ENCODE data around the gene CACNG4. TPM values are rescaled to one million over a fixed set of nuclear protein-coding genes. Genes with fewer than 3 reads are reported as not detected.

The CACNG4 gene
- total RNA-seq: not detected
- 0 reads per million in 2 donors for total RNA-seq

GRCh38 chr17:66963909-66964771 is at the start of gene CACNG4:
Gene CACNG4 (plus strand): TSS chr17:66964707. CDS start chr17:66964912, 205 bp downstream.
- Mint-ChIP-seq H3K27ac (no peak within 1 kb of the TSS), H3K36me3 (ENCODE audit: low read depth) (peaks cover 9% of the 10 kb centered on the region), H3K4me1 (peaks cover 8% of the 10 kb centered on the region), H3K27me3 (peaks cover 72% of the 10 kb centered on the region), H3K4me3 (peak within 1 kb of the TSS; percentile 85)
- ATAC-seq (no peak), DNase-seq (no peak)
- H3K9me3 ChIP-seq (ENCODE audit: control insufficient read depth, low read length, poor library complexity, severe bottlenecking): no peaks in the 10 kb centered on the region

GRCh38 chr17:66915204-66915611 is 49.3 kb upstream of the CACNG4 start:
- no peak for ATAC-seq
- H3K27ac Mint-ChIP-seq: no peak overlapping the region
- no peak overlapping the region for H3K4me3 Mint-ChIP-seq

GRCh38 chr17:66915792-66916191 is 48.7 kb upstream of the CACNG4 start:
- ATAC-seq (no peak), DNase-seq (no peak)
- Mint-ChIP-seq H3K27me3 (peaks cover 61% of the 10 kb centered on the region), H3K4me3 (no peak overlapping the region), H3K4me1 (peaks cover 6% of the 10 kb centered on the region), H3K27ac (no peak overlapping the region), H3K36me3 (ENCODE audit: low read depth) (peaks cover 7% of the 10 kb centered on the region)
- no peaks in the 10 kb centered on the region for H3K9me3 ChIP-seq (ENCODE audit: control insufficient read depth, low read length, poor library complexity, severe bottlenecking)

More at GRCh38 chr17:66915204-66915611, 49.3 kb upstream of the CACNG4 start:
- H3K9me3 ChIP-seq (ENCODE audit: control insufficient read depth, low read length, poor library complexity, severe bottlenecking): no peaks in the 10 kb centered on the region
- Mint-ChIP-seq H3K4me1 (peaks cover 3% of the 10 kb centered on the region), H3K27me3 (peaks cover 56% of the 10 kb centered on the region), H3K36me3 (ENCODE audit: low read depth) (peaks cover 7% of the 10 kb centered on the region)
- DNase-seq: no peak

GRCh38 chr17:66916946-66917345 is 47.6 kb upstream of the CACNG4 start:
- Mint-ChIP-seq H3K36me3 (ENCODE audit: low read depth) (peaks cover 7% of the 10 kb centered on the region), H3K4me3 (no peak overlapping the region), H3K27me3 (peaks cover 59% of the 10 kb centered on the region), H3K4me1 (peaks cover 6% of the 10 kb centered on the region), H3K27ac (no peak overlapping the region)
- no peak for ATAC-seq
- no peaks in the 10 kb centered on the region for H3K9me3 ChIP-seq (ENCODE audit: control insufficient read depth, low read length, poor library complexity, severe bottlenecking)
- no peak for DNase-seq

GRCh38 chr17:66918896-66919295 is 45.6 kb upstream of the CACNG4 start:
- DNase-seq (no peak), ATAC-seq (no peak)
- Mint-ChIP-seq H3K4me3 (no peak overlapping the region), H3K27me3 (peaks cover 53% of the 10 kb centered on the region), H3K36me3 (ENCODE audit: low read depth) (peaks cover 4% of the 10 kb centered on the region), H3K27ac (no peak overlapping the region), H3K4me1 (peaks cover 6% of the 10 kb centered on the region)
- H3K9me3 ChIP-seq (ENCODE audit: control insufficient read depth, low read length, poor library complexity, severe bottlenecking): no peaks in the 10 kb centered on the region

- H3K9me3 ChIP-seq (ENCODE audit: control insufficient read depth, low read length, poor library complexity, severe bottlenecking): no peaks in the 10 kb centered on the region
- Mint-ChIP-seq H3K4me1 (peaks cover 6% of the 10 kb centered on the region), H3K27me3 (peaks cover 46% of the 10 kb centered on the region), H3K36me3 (ENCODE audit: low read depth) (peaks cover 4% of the 10 kb centered on the region), H3K27ac (no peak overlapping the region), H3K4me3 (no peak overlapping the region)
- DNase-seq (no peak), ATAC-seq (no peak)
These were observed 44.1 kb upstream of the CACNG4 start for GRCh38 chr17:66920435-66920834.

GRCh38 chr17:66920950-66921349 is 43.6 kb upstream of the CACNG4 start:
- H3K4me1 Mint-ChIP-seq: peaks cover 4% of the 10 kb centered on the region
- H3K27ac Mint-ChIP-seq: no peak overlapping the region
- DNase-seq: no peak
- no peaks in the 10 kb centered on the region for H3K36me3 Mint-ChIP-seq (ENCODE audit: low read depth)
- ATAC-seq: no peak
- peaks cover 45% of the 10 kb centered on the region for H3K27me3 Mint-ChIP-seq
- H3K9me3 ChIP-seq (ENCODE audit: control insufficient read depth, low read length, poor library complexity, severe bottlenecking): no peaks in the 10 kb centered on the region
- no peak overlapping the region for H3K4me3 Mint-ChIP-seq

GRCh38 chr17:66923886-66924285 is 40.6 kb upstream of the CACNG4 start:
- peaks cover 4% of the 10 kb centered on the region for H3K4me1 Mint-ChIP-seq

GRCh38 chr17:66925811-66926500 is 38.6 kb upstream of the CACNG4 start:
- Mint-ChIP-seq H3K4me3 (no peak overlapping the region), H3K27me3 (peaks cover 65% of the 10 kb centered on the region), H3K36me3 (ENCODE audit: low read depth) (no peaks in the 10 kb centered on the region), H3K27ac (no peak overlapping the region), H3K4me1 (no peaks in the 10 kb centered on the region)
- DNase-seq (no peak), ATAC-seq (no peak)
- H3K9me3 ChIP-seq (ENCODE audit: control insufficient read depth, low read length, poor library complexity, severe bottlenecking): no peaks in the 10 kb centered on the region

More at GRCh38 chr17:66923886-66924285, 40.6 kb upstream of the CACNG4 start:
- ATAC-seq (no peak), DNase-seq (no peak)
- peaks cover 57% of the 10 kb centered on the region for H3K27me3 Mint-ChIP-seq
- no peak overlapping the region for H3K4me3 Mint-ChIP-seq
- H3K27ac Mint-ChIP-seq: no peak overlapping the region
- no peaks in the 10 kb centered on the region for H3K36me3 Mint-ChIP-seq (ENCODE audit: low read depth)
- no peaks in the 10 kb centered on the region for H3K9me3 ChIP-seq (ENCODE audit: control insufficient read depth, low read length, poor library complexity, severe bottlenecking)

- peaks cover 3% of the 10 kb centered on the region for H3K36me3 Mint-ChIP-seq (ENCODE audit: low read depth)
- ATAC-seq: no peak
- H3K4me1 Mint-ChIP-seq: no peaks in the 10 kb centered on the region
- DNase-seq: no peak
- no peaks in the 10 kb centered on the region for H3K9me3 ChIP-seq (ENCODE audit: control insufficient read depth, low read length, poor library complexity, severe bottlenecking)
- peaks cover 56% of the 10 kb centered on the region for H3K27me3 Mint-ChIP-seq
- H3K27ac Mint-ChIP-seq: no peak overlapping the region
- no peak overlapping the region for H3K4me3 Mint-ChIP-seq
These were observed 35.6 kb upstream of the CACNG4 start for GRCh38 chr17:66928949-66929348.

- Mint-ChIP-seq H3K4me3 (no peak overlapping the region), H3K36me3 (ENCODE audit: low read depth) (peaks cover 3% of the 10 kb centered on the region), H3K27me3 (peaks cover 50% of the 10 kb centered on the region), H3K27ac (no peak overlapping the region), H3K4me1 (no peaks in the 10 kb centered on the region)
- ATAC-seq (no peak), DNase-seq (no peak)
- no peaks in the 10 kb centered on the region for H3K9me3 ChIP-seq (ENCODE audit: control insufficient read depth, low read length, poor library complexity, severe bottlenecking)
These were observed 34.9 kb upstream of the CACNG4 start for GRCh38 chr17:66929591-66929990.

GRCh38 chr17:66930933-66931332 is 33.6 kb upstream of the CACNG4 start:
- Mint-ChIP-seq H3K36me3 (ENCODE audit: low read depth) (peaks cover 3% of the 10 kb centered on the region), H3K27ac (no peak overlapping the region), H3K4me1 (no peaks in the 10 kb centered on the region), H3K4me3 (no peak overlapping the region), H3K27me3 (peaks cover 45% of the 10 kb centered on the region)
- DNase-seq (no peak), ATAC-seq (no peak)
- no peaks in the 10 kb centered on the region for H3K9me3 ChIP-seq (ENCODE audit: control insufficient read depth, low read length, poor library complexity, severe bottlenecking)

- Mint-ChIP-seq H3K4me3 (no peak overlapping the region), H3K27me3 (peaks cover 38% of the 10 kb centered on the region), H3K27ac (no peak overlapping the region), H3K36me3 (ENCODE audit: low read depth) (peaks cover 3% of the 10 kb centered on the region), H3K4me1 (no peaks in the 10 kb centered on the region)
- no peaks in the 10 kb centered on the region for H3K9me3 ChIP-seq (ENCODE audit: control insufficient read depth, low read length, poor library complexity, severe bottlenecking)
- DNase-seq (no peak), ATAC-seq (no peak)
These were observed 32.2 kb upstream of the CACNG4 start for GRCh38 chr17:66932311-66932710.

Measured in T-helper 17 cell (primary cell).